Measurements from ENCODE around the gene RASA3.

Gene RASA3

GRCh38 chr13:113977976-113978375 is 154.4 kb downstream of the RASA3 start:
- DNase-seq: no peak

- DNase-seq: no peak
Observed at GRCh38 chr13:113976711-113977684, 155.4 kb downstream of the RASA3 start.

GRCh38 chr13:113975416-113975815 is 157.0 kb downstream of the RASA3 start:
- DNase-seq: no peak

GRCh38 chr13:113974304-113975281 is 157.8 kb downstream of the RASA3 start:
- no peak for DNase-seq

GRCh38 chr13:113973218-113974164 is 158.9 kb downstream of the RASA3 start, which contains the start of gene C13orf46:
C13orf46 (minus strand) TSS chr13:113974076; CDS start chr13:113973997, 79 bp downstream.
- DNase-seq: no peak

GRCh38 chr13:113972451-113973217 is 159.8 kb downstream of the RASA3 start:
- DNase-seq: no peak

- no peak for DNase-seq
Observed at GRCh38 chr13:113971471-113972231, 160.8 kb downstream of the RASA3 start.

- DNase-seq: no peak
Observed at GRCh38 chr13:113970810-113971470, 161.5 kb downstream of the RASA3 start.

GRCh38 chr13:113969973-113970611 is 162.3 kb downstream of the RASA3 start:
- no peak for DNase-seq

GRCh38 chr13:113969311-113969972 is 163.0 kb downstream of the RASA3 start:
- no peak for DNase-seq

- DNase-seq: no peak
Observed at GRCh38 chr13:113968463-113969310, 163.7 kb downstream of the RASA3 start.

- no peak for DNase-seq
Observed at GRCh38 chr13:113967729-113968462, 164.5 kb downstream of the RASA3 start.

GRCh38 chr13:113967206-113967720 is 165.2 kb downstream of the RASA3 start:
- DNase-seq: no peak

GRCh38 chr13:113965968-113966884 is 166.2 kb downstream of the RASA3 start:
- no peak for DNase-seq

- no peak for DNase-seq
Observed at GRCh38 chr13:113965383-113965874, 167.0 kb downstream of the RASA3 start.

Measured in stimulated activated CD4-positive, alpha-beta T cell treated with anti-CD3 and anti-CD28 coated beads, Interleukin-2, amount 100 ng/mL, for 24 hours (primary cell).